Karpas-422 (cell line): ENCODE results near the gene TSEN34. TPM values are rescaled to one million over a fixed set of nuclear protein-coding genes. Genes with fewer than 3 reads are reported as not detected.

Experiments used
- DNase-seq: peaks from one replicate; pipeline ENCODE4 v3.0.0-alpha.2; 2015
- H2AFZ ChIP-seq: fragments of 200-600 bp; sonication (generic); 2 replicates; pipeline ENCODE4 v1.6.1; 2014; ENCODE audit warnings: antibody characterized with exemption, low read length, mixed read lengths
- H3K27ac ChIP-seq: fragments of 200-600 bp; sonication (generic); 2 replicates; pipeline ENCODE4 v1.5.1; 2014; ENCODE audit warnings: mild to moderate bottlenecking, low read length, moderate library complexity
- H3K27me3 ChIP-seq: fragments of 200-600 bp; sonication (generic); 2 replicates; pipeline ENCODE4 v1.6.1; 2014; ENCODE audit warnings: low read length, mixed read lengths
- H3K36me3 ChIP-seq: fragments of 200-600 bp; sonication (generic); 2 replicates; pipeline ENCODE4 v1.6.1; 2014; ENCODE audit warnings: low read length, mixed read lengths; ENCODE audit not compliant: insufficient read depth
- H3K4me1 ChIP-seq: fragments of 200-600 bp; sonication (generic); 2 replicates; pipeline ENCODE4 v1.6.1; 2014; ENCODE audit warnings: mild to moderate bottlenecking, low read length, mixed read lengths
- H3K4me2 ChIP-seq: fragments of 200-600 bp; sonication (generic); 2 replicates; pipeline ENCODE4 v1.6.1; 2014; ENCODE audit warnings: low read length, low read depth, mild to moderate bottlenecking; ENCODE audit not compliant: poor library complexity, severe bottlenecking
- H3K4me3 ChIP-seq: fragments of 200-600 bp; sonication (generic); 2 replicates; pipeline ENCODE4 v1.5.1; 2014; ENCODE audit warnings: mild to moderate bottlenecking, antibody characterized with exemption, low read length, mixed read lengths
- H3K79me2 ChIP-seq: fragments of 200-600 bp; sonication (generic); 2 replicates; pipeline ENCODE4 v1.6.1; 2014; ENCODE audit warnings: mild to moderate bottlenecking, low read length, mixed read lengths
- H3K9ac ChIP-seq: fragments of 200-600 bp; sonication (generic); 2 replicates; pipeline ENCODE4 v1.6.0; 2014; ENCODE audit warnings: low read length
- H3K9me2 ChIP-seq: fragments of 200-600 bp; sonication (generic), shearing (Covaris generic); replicated peaks from 2 replicates; pipeline ENCODE4 v1.6.0; 2014; ENCODE audit warnings: mild to moderate bottlenecking, low read length, moderate library complexity; ENCODE audit not compliant: insufficient read depth
- H3K9me3 ChIP-seq: fragments of 300-700, 200-600 bp; sonication (generic); 2 replicates; pipeline ENCODE4 v1.6.1; 2014; ENCODE audit warnings: low read length, mixed read lengths
- H4K20me1 ChIP-seq: fragments of 200-600 bp; sonication (generic); 2 replicates; pipeline ENCODE4 v1.6.1; 2014; ENCODE audit warnings: mild to moderate bottlenecking, antibody characterized with exemption, low read length, low read depth; ENCODE audit not compliant: insufficient read depth
- total RNA-seq: library from RNA; depleted of rRNA; stranded (reverse); fragments of >200 nt; shearing (Covaris generic); gene quantifications from 2 replicates; pipeline ENCODE4 v1.2.3, GENCODE V29; 2014; ENCODE audit warnings: low replicate concordance

The TSEN34 gene
- total RNA-seq, 1 experiment from 2014 or later: 28.1 TPM

- H3K27me3 ChIP-seq: no peaks in the 10 kb centered on the region
- H2AFZ ChIP-seq: peak overlapping the region; percentile 76; the same call in 1 of the 2 replicates
- H3K79me2 ChIP-seq: peaks cover 16% of the 10 kb centered on the region
- DNase-seq: peak; percentile 83
- peak overlapping the region; percentile 70 for H3K4me3 ChIP-seq
- peaks cover 34% of the 10 kb centered on the region for H4K20me1 ChIP-seq
- H3K4me1 ChIP-seq: peaks cover 42% of the 10 kb centered on the region
- peaks cover 26% of the 10 kb centered on the region; the same call in 1 of the 2 replicates for H3K36me3 ChIP-seq
- H3K4me2 ChIP-seq: peak overlapping the region; percentile 86
- peak overlapping the region; percentile 85 for H3K27ac ChIP-seq
- peak overlapping the region; percentile 84 for H3K9ac ChIP-seq
- no peaks in the 10 kb centered on the region for H3K9me3 ChIP-seq
- no peaks in the 10 kb centered on the region for H3K9me2 ChIP-seq
These were observed 32.2 kb upstream of the TSEN34 start for GRCh38 chr19:54158812-54159351.

GRCh38 chr19:54159352-54160181 lies 31.5 kb upstream of the TSEN34 start, which contains the start of gene LENG1:
TSS of gene LENG1 (minus strand) at chr19:54159721. CDS start at chr19:54159695, 26 bp downstream.
- peak within 1 kb of the TSS; percentile 86 for H3K4me2 ChIP-seq
- H4K20me1 ChIP-seq: peaks cover 29% of the 10 kb centered on the region
- peak within 1 kb of the TSS; percentile 84 for H3K9ac ChIP-seq
- H3K27me3 ChIP-seq: no peaks in the 10 kb centered on the region
- peak; percentile 100 for DNase-seq
- no peaks in the 10 kb centered on the region for H3K9me2 ChIP-seq
- peaks cover 42% of the 10 kb centered on the region for H3K4me1 ChIP-seq
- peak within 1 kb of the TSS; percentile 85 for H3K27ac ChIP-seq
- peaks cover 16% of the 10 kb centered on the region for H3K79me2 ChIP-seq
- peaks cover 20% of the 10 kb centered on the region; the same call in 1 of the 2 replicates for H3K36me3 ChIP-seq
- peak within 1 kb of the TSS; percentile 78 for H2AFZ ChIP-seq
- no peaks in the 10 kb centered on the region for H3K9me3 ChIP-seq
- peak within 1 kb of the TSS; percentile 81 for H3K4me3 ChIP-seq

DNA sequence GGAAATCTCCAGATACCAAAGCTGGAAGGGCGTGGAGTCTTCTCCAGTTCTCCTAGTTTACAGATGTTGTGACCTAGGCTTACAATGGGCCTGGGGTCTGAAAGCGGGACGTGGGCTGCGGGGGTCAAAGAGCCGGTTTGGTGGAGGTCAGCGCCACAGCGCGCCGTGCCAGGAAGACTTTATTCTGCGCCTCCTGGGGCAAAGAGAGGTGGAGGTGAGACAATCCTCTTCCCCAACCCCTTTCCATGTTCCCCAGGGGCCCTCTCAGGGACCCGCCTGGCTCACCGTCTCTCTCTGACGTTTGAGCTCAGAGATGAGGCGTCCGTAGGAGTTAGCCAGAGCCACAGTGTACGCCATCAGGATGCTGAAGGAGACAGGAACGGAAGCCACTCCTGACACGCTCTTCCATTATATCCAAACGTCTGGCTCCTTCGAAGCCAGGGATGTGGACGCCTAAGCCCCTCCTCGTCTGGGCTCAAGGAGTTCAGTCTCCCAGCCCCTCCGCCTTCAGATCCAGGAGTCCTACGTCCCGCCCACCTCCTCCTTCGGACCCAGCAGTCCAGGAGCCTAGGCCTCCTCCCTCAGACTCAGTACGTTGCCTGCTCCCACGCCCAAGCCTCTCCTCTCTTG lies 30.8 kb upstream of the TSEN34 start:
- Histone ChIP-seq H3K9me3 (no peaks in the 10 kb centered on the region), H3K9me2 (no peaks in the 10 kb centered on the region), H3K27me3 (no peaks in the 10 kb centered on the region), H2AFZ (peak overlapping the region; percentile 78), H3K4me2 (peak overlapping the region; percentile 84), H3K4me3 (peak overlapping the region; percentile 81), H3K9ac (peak overlapping the region; percentile 78), H3K36me3 (peaks cover 14% of the 10 kb centered on the region; the same call in 1 of the 2 replicates), H3K27ac (peak overlapping the region; percentile 62), H4K20me1 (peaks cover 27% of the 10 kb centered on the region), H3K4me1 (peaks cover 42% of the 10 kb centered on the region), H3K79me2 (peaks cover 16% of the 10 kb centered on the region)
- DNase-seq: no peak

- peak overlapping the region; percentile 78 for H3K9ac ChIP-seq
- H3K27ac ChIP-seq: no peak overlapping the region
- peak overlapping the region; percentile 81 for H3K4me3 ChIP-seq
These were observed 30.3 kb upstream of the TSEN34 start for GRCh38 chr19:54160854-54161253.

GRCh38 chr19:54162241-54162805 lies 28.8 kb upstream of the TSEN34 start:
- Histone ChIP-seq H4K20me1 (peaks cover 25% of the 10 kb centered on the region), H3K9ac (peak overlapping the region; percentile 57), H3K36me3 (no peaks in the 10 kb centered on the region), H3K27me3 (no peaks in the 10 kb centered on the region), H3K9me3 (no peaks in the 10 kb centered on the region), H2AFZ (no peak overlapping the region), H3K79me2 (peaks cover 16% of the 10 kb centered on the region), H3K4me1 (peaks cover 38% of the 10 kb centered on the region), H3K9me2 (no peaks in the 10 kb centered on the region), H3K4me3 (peak overlapping the region; percentile 58; the same call in 1 of the 2 replicates), H3K4me2 (peak overlapping the region; percentile 84), H3K27ac (no peak overlapping the region)
- DNase-seq: peak; percentile 97

More at GRCh38 chr19:54160854-54161253, 30.3 kb upstream of the TSEN34 start:
- no peak for DNase-seq
- H3K36me3 ChIP-seq: peaks cover 10% of the 10 kb centered on the region; the same call in 1 of the 2 replicates
- H2AFZ ChIP-seq: no peak overlapping the region
- H3K27me3 ChIP-seq: no peaks in the 10 kb centered on the region
- no peaks in the 10 kb centered on the region for H3K9me2 ChIP-seq
- H4K20me1 ChIP-seq: peaks cover 28% of the 10 kb centered on the region
- H3K4me2 ChIP-seq: peak overlapping the region; percentile 84
- peaks cover 16% of the 10 kb centered on the region for H3K79me2 ChIP-seq
- H3K4me1 ChIP-seq: peaks cover 42% of the 10 kb centered on the region
- H3K9me3 ChIP-seq: no peaks in the 10 kb centered on the region

GRCh38 chr19:54162884-54163283 lies 28.2 kb upstream of the TSEN34 start:
- Histone ChIP-seq H3K4me3 (no peak overlapping the region), H3K9me3 (no peaks in the 10 kb centered on the region), H3K36me3 (no peaks in the 10 kb centered on the region), H3K9ac (no peak overlapping the region), H3K4me2 (no peak overlapping the region), H3K4me1 (peaks cover 34% of the 10 kb centered on the region), H3K27me3 (no peaks in the 10 kb centered on the region), H3K27ac (no peak overlapping the region), H3K79me2 (peaks cover 16% of the 10 kb centered on the region), H3K9me2 (no peaks in the 10 kb centered on the region), H2AFZ (no peak overlapping the region), H4K20me1 (peaks cover 25% of the 10 kb centered on the region)
- no peak for DNase-seq

- Histone ChIP-seq H3K27me3 (no peaks in the 10 kb centered on the region), H3K4me1 (peaks cover 23% of the 10 kb centered on the region), H3K9ac (no peak overlapping the region), H3K36me3 (no peaks in the 10 kb centered on the region), H3K27ac (no peak overlapping the region), H3K4me3 (no peak overlapping the region), H3K4me2 (no peak overlapping the region), H4K20me1 (peaks cover 14% of the 10 kb centered on the region), H3K9me2 (no peaks in the 10 kb centered on the region), H3K79me2 (peaks cover 14% of the 10 kb centered on the region), H2AFZ (no peak overlapping the region), H3K9me3 (no peaks in the 10 kb centered on the region)
- no peak for DNase-seq
These were observed 26.6 kb upstream of the TSEN34 start for GRCh38 chr19:54164369-54165068.
